Measurements from ENCODE around the gene COL4A4.

DNA sequence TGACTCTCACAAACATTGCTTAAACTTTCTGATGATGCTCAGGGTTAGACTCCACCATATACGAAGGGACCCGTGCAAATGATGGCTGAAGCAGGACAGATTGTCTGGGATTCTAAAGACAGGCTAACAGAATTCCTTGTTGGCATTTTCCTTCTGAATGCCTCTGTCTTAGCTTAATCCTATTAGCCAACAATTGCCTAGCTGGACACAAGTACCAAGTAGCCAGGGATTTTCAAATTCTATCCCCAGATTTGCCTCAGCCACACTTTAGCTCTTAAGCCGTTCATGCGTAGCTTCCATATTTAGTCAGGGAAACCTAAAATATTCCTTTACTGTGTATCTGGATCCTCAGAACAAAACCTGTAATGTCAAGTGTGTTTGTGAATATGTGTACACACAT lies 40.4 kb upstream of the COL4A4 start:
- TF ChIP-seq, protein P1, sequence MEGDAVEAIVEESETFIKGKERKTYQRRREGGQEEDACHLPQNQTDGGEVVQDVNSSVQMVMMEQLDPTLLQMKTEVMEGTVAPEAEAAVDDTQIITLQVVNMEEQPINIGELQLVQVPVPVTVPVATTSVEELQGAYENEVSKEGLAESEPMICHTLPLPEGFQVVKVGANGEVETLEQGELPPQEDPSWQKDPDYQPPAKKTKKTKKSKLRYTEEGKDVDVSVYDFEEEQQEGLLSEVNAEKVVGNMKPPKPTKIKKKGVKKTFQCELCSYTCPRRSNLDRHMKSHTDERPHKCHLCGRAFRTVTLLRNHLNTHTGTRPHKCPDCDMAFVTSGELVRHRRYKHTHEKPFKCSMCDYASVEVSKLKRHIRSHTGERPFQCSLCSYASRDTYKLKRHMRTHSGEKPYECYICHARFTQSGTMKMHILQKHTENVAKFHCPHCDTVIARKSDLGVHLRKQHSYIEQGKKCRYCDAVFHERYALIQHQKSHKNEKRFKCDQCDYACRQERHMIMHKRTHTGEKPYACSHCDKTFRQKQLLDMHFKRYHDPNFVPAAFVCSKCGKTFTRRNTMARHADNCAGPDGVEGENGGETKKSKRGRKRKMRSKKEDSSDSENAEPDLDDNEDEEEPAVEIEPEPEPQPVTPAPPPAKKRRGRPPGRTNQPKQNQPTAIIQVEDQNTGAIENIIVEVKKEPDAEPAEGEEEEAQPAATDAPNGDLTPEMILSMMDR (conservative IDR thresholded peaks at IDR 0.05; ENCODE audit: low read depth, low read length) = no peak
- no peak for TF ChIP-seq EZH2 (IDR thresholded peaks at IDR 0.05; ENCODE audit: low read length, unreplicated experiment)
- no peak for TF ChIP-seq EZH2phosphoT487 (IDR thresholded peaks at IDR 0.05; ENCODE audit: borderline replicate concordance, low read length)

Measured in PC-3 (cell line).